ENCODE results near the gene ZFYVE27.

GRCh38 chr10:97779975-97780374 lies 43.0 kb downstream of the ZFYVE27 start:
- TF ChIP-seq, protein P1, sequence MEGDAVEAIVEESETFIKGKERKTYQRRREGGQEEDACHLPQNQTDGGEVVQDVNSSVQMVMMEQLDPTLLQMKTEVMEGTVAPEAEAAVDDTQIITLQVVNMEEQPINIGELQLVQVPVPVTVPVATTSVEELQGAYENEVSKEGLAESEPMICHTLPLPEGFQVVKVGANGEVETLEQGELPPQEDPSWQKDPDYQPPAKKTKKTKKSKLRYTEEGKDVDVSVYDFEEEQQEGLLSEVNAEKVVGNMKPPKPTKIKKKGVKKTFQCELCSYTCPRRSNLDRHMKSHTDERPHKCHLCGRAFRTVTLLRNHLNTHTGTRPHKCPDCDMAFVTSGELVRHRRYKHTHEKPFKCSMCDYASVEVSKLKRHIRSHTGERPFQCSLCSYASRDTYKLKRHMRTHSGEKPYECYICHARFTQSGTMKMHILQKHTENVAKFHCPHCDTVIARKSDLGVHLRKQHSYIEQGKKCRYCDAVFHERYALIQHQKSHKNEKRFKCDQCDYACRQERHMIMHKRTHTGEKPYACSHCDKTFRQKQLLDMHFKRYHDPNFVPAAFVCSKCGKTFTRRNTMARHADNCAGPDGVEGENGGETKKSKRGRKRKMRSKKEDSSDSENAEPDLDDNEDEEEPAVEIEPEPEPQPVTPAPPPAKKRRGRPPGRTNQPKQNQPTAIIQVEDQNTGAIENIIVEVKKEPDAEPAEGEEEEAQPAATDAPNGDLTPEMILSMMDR (IDR thresholded peaks at IDR 0.05; ENCODE audit: low read length), result no peak
- no peak for TF ChIP-seq EZH2 (optimal IDR thresholded peaks at IDR 0.05; ENCODE audit: low read depth, low read length)

All from MM.1S (cell line).